ENCODE results near the gene DLG2.
"Not testable (repeated sequence)": the region's sequence is repeated elsewhere in the genome, so short reads cannot be mapped to it uniquely, and the experiment has no call there.

The DLG2 gene

DNA sequence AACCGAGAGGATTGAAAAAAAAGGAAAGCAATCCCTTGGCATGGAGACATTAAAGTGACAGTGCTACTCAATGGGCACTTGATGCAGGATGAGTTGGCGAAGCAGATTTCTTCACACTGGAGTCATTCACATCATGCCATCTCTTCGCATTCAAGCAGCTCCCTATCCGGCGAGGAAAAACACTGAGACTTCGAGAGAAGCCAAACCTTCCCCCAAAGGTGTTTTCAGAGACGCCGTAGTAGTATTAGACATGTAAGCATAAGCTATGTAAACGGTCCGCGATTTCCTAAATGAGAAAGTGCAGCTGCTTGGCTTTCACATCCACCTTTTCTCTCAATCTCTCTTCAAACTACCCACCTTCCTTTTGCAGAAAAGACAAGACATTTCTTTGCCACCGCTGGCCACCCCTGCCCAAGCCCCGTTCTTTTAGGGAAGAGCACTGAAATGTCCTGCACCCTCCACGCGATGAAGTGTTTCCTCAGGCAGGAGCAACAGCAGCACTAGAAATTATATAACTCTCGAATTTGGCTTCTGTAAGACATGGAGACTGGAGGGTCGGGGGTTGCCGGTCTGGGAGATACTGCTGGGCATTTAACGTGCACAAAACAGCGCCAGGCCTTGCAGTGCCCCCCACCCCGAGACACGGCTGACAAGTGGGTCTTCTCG, at the start of gene DLG2:
DLG2 (minus strand) TSS at position 13 of the 666 bp plus-strand sequence.
- TF ChIP-seq, protein P1, sequence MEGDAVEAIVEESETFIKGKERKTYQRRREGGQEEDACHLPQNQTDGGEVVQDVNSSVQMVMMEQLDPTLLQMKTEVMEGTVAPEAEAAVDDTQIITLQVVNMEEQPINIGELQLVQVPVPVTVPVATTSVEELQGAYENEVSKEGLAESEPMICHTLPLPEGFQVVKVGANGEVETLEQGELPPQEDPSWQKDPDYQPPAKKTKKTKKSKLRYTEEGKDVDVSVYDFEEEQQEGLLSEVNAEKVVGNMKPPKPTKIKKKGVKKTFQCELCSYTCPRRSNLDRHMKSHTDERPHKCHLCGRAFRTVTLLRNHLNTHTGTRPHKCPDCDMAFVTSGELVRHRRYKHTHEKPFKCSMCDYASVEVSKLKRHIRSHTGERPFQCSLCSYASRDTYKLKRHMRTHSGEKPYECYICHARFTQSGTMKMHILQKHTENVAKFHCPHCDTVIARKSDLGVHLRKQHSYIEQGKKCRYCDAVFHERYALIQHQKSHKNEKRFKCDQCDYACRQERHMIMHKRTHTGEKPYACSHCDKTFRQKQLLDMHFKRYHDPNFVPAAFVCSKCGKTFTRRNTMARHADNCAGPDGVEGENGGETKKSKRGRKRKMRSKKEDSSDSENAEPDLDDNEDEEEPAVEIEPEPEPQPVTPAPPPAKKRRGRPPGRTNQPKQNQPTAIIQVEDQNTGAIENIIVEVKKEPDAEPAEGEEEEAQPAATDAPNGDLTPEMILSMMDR (IDR thresholded peaks at IDR 0.05; ENCODE audit: borderline replicate concordance, insufficient read depth, low read depth, low read length) = no peak
- H3K4me3 ChIP-seq (ENCODE audit: low read depth, low read length) = peak within 1 kb of the TSS; percentile 58

DNA sequence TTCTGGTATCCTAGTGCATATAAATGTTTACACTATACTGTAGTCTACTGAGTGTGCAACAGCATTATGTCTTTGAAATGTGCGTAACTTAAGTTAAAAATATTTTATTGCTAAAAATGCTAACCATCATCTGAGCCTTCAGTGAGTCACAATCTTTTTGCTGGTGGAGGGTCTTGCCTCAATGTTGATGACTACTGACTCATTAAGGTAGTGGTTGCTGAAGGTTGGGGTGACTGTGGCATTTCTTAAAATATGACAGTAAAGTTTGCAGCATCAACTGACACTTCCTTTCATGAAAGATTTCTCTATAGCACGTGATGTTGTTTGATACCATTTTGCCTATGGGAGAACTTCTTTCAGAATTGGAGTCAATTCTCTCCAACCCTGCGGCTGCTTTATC, 46.2 kb upstream of the DLG2 start:
- H3K4me3 ChIP-seq (ENCODE audit: low read depth, low read length) = no peak overlapping the region
- TF ChIP-seq, protein P1 (IDR thresholded peaks at IDR 0.05; ENCODE audit: borderline replicate concordance, insufficient read depth, low read depth, low read length) = no peak

DNA sequence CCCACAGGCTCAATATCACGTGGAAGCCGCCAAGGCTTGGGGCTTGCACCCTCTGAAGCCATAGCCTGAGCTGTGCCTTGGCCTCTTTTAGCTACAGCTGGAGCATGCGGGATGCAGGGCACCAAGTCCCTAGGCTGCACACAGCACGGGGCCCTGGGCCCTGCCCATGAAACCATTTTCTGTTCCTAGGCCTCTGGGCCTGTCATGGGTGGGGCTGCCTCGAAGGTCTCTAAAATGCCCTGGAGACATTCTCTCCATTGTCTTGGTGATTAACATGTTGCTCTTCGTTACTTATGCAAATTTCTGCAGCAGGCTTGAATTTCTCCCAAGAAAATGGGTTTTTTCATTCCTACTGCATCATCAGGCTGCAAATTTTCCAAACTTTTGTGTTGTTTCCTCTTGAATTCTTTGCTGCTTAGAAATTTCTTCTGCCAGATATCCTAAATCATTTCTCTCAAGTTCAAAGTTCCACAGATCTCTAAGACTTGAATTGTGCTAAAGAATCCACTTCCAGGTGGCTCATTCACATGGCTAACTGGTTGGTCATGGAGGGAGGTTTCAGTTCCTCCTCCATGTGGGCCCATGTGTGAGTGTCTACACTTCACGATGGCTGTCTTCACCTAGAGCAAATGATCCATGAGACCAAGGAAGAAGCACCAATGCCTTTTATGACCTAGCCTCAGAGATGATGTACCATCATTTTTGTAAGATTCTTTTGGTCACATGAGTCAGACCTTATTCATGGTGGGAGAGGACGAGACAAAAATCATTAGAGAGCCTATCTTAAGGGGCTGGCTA, 45.2 kb upstream of the DLG2 start:
- H3K4me3 ChIP-seq (ENCODE audit: low read depth, low read length) = no peak overlapping the region
- TF ChIP-seq, protein P1 (IDR thresholded peaks at IDR 0.05; ENCODE audit: borderline replicate concordance, insufficient read depth, low read depth, low read length) = no peak

DNA sequence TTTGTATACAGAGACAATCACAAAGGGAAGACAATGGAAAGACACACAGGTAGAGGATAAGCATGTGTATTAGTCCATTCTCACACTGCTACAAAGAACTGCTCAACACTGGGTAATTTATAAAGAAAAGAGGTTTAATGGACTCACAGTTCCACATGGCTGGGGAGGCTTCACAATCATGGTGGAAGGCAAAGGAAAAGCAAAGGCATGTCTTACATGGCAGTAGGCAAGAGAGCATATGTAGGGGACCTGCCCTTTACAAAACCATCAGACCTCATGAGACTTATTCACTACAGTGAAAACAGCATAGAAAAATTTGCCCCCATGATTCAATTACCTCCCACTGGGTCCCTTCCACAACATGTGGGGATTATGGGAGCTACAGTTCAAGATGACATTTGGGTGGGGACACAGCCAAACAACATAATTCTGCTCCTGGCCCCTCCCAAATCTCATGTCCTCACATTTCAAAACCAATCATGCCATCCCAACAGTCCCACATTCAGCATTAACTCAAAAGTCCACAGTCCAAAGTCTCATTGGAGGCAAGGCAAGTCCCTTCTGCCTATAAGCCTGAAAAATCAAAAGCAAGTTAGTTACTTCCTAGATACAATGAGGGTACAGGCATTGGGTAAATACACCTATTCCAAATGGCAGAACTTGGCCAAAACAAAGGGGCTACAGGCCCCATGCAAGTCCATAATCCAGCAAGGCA, 44.0 kb upstream of the DLG2 start:
- not testable (repeated sequence) for H3K4me3 ChIP-seq (ENCODE audit: low read depth, low read length)

DNA sequence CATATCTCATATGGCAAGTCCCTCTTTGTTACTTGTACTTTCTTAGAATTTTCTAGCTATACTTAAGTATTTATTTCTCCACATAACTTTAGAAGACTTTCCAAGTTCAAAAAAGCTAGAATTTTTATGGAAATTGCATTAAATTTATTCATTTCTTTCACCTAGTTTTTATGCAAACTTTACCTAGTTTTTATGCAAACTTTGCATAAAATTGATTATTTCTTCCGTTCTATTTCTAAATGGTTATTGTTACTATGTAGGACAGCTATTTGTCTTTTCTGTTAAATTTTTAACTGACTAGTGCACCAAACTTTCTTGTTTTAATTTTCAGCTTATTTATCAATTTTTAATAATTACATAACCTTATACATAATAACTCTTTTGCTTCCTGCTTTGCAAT, 41.0 kb upstream of the DLG2 start:
- no peak overlapping the region for H3K4me3 ChIP-seq (ENCODE audit: low read depth, low read length)
- TF ChIP-seq, protein P1 (IDR thresholded peaks at IDR 0.05; ENCODE audit: borderline replicate concordance, insufficient read depth, low read depth, low read length) = no peak

DNA sequence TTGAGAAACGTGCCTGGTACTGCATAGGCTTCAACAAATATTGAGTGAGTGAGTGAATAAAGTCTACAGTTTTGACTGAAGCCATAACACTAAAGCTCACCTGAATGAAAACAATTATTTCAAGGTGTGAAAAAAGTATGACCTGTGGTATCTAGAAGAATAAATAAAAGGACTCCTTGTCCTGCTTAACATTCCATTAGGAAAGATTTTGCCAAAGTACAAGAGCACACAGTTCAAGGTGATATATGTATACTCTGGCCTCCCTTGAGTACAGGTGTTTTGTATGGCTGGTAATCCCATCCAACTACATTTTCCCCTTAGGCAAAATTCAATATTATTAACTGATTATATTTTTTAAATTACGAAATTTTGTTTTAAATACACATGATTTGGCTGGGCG, 39.5 kb upstream of the DLG2 start:
- TF ChIP-seq, protein P1 (IDR thresholded peaks at IDR 0.05; ENCODE audit: borderline replicate concordance, insufficient read depth, low read depth, low read length) = no peak
- H3K4me3 ChIP-seq (ENCODE audit: low read depth, low read length) = no peak overlapping the region

DNA sequence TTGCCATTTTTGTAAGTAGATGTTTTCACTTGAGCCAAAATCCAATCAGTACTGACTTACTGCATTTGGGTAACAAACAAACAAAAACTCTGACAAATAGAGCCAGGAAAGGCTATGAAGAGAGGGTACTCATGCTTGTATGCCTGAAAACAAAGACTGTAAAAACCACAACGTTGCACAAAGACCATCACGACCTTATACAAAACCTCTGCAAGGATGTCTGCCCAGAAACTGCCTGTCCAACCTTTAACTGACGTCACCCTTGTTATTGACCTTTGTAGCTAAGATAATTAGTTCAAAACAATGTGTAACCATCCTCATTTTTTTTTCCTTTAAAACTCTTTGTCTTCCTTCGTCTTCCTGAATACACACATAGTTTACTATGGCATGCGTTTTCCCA, 38.6 kb upstream of the DLG2 start:
- TF ChIP-seq, protein P1 (IDR thresholded peaks at IDR 0.05; ENCODE audit: borderline replicate concordance, insufficient read depth, low read depth, low read length) = no peak
- H3K4me3 ChIP-seq (ENCODE audit: low read depth, low read length) = no peak overlapping the region

Measured in GM12875 (cell line).